HK-2 (cell line): ENCODE results near the gene TIMELESS.
"Not testable (repeated sequence)": the region's sequence is repeated elsewhere in the genome, so short reads cannot be mapped to it uniquely, and the experiment has no call there.

Experiments used
- DNase-seq: peaks from one replicate; pipeline ENCODE4 v3.0.0-alpha.2; 2018; ENCODE audit not compliant: unreplicated experiment

TIMELESS gene, protein sequence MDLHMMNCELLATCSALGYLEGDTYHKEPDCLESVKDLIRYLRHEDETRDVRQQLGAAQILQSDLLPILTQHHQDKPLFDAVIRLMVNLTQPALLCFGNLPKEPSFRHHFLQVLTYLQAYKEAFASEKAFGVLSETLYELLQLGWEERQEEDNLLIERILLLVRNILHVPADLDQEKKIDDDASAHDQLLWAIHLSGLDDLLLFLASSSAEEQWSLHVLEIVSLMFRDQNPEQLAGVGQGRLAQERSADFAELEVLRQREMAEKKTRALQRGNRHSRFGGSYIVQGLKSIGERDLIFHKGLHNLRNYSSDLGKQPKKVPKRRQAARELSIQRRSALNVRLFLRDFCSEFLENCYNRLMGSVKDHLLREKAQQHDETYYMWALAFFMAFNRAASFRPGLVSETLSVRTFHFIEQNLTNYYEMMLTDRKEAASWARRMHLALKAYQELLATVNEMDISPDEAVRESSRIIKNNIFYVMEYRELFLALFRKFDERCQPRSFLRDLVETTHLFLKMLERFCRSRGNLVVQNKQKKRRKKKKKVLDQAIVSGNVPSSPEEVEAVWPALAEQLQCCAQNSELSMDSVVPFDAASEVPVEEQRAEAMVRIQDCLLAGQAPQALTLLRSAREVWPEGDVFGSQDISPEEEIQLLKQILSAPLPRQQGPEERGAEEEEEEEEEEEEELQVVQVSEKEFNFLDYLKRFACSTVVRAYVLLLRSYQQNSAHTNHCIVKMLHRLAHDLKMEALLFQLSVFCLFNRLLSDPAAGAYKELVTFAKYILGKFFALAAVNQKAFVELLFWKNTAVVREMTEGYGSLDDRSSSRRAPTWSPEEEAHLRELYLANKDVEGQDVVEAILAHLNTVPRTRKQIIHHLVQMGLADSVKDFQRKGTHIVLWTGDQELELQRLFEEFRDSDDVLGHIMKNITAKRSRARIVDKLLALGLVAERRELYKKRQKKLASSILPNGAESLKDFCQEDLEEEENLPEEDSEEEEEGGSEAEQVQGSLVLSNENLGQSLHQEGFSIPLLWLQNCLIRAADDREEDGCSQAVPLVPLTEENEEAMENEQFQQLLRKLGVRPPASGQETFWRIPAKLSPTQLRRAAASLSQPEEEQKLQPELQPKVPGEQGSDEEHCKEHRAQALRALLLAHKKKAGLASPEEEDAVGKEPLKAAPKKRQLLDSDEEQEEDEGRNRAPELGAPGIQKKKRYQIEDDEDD

DNA sequence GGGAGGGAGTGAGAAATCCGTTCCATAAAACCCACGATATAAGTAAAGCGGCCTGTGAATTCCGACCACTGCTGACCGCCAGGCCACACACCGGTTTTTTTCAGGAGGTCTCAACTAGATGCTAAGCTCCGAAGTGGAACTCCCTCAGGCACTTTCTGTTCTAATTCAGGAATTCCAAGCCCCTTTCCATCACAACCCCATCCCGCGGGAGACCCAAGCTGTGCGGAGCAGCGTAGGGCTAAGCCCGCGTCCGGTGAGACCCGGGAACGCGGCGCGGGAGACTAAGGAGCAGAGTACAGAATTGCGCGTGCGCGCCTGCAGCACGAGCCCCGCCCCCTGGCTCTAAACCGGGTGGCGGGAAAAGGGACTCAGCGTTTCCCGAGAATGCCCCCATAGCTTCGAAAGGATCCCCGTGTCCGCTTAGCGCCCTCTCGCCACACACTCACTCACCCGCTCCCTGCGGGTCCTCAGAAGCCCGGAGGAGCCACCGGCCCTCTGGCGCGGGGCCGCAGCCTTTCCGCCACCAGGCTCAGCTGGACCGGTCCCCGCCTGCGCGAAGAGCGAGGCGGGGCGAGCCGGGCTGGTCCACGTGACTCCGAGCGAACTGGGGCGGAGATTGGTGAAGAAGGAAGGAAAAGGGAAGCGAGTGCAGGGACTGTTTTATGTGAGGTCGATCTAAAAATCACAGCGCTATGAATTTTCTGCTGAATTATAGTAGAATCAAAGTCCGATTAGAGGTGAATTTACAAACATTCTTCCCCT is at the start of gene TIMELESS:
Gene TIMELESS (minus strand): TSS at position 567 of the 762 bp plus-strand sequence. CDS start 15,256 bp downstream, outside the sequence.
- peak; percentile 90 for DNase-seq

DNA sequence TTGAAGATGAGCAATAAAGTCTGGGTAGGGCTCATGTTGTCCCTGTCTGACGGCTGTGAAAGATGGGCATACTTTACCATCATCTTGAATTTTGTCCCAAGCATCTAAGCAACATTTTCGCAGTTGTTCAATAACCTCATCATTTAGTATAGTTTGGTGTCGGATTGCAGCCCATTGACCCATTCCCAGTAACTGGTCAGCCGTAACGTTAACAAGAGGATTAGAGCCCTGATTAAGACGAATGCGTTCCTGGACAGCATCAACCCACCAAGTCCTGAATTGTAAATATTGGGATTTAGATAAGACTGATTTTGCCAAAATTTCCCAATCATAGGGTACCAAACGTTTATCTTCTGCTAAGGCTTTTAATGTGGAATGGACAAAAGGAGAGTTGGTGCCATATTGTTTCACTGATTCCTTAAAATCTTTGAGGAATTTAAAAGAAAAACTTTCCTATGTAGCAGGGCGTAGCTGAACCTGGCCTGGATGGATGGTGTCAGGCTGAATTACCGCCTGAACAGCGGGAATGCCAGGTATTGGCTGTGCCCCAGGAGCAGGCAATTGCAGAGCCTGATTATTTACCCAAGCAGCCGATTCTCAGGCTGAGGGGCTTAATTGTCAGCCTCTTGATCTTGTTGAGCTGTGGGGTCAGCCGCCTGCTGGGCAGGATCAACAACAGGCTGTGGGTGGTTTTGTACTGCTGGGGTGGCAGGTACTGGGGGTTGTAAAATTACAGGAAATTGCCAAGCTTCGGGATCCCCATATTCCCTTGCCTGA is 49.1 kb upstream of the TIMELESS start:
- DNase-seq = not testable (repeated sequence)

DNA sequence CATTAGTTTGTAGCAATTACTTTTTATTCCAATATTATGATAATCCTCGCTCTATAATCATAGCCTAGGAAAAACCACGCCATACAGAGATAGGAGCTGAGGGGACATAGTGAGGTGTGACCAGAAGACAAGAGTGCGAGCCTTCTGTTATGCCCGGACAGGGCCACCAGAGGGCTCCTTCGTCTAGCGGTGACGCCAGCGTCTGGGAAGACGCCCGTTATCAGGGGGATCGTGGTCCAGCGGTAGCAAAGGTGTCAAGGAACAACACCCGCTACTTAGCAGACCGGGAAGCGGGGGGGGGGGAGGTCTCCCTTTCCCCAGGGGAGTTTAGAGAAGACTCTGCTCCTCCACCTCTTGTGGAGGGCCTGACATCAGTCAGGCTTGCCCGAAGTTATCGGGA is 47.5 kb upstream of the TIMELESS start:
- DNase-seq = peak; percentile 37

DNA sequence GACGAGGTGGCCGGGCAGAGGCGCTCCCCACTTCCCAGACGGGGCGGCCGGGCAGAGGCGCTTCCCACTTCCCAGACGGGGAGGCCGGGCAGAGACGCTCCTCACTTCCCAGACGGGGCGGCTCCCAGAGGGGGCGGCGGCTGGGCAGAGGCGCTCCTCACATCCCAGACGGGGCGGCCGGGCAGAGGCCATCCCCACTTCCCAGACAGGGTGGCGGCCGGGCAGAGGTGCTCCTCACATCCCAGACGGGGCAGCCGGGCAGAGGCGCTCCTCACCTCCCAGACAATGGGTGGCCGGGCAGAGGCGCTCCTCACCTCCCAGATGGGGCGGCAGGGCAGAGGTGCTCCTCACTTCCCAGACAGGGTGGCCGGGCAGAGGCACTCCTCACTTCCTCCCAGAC is 45.3 kb upstream of the TIMELESS start:
- not testable (repeated sequence) for DNase-seq

DNA sequence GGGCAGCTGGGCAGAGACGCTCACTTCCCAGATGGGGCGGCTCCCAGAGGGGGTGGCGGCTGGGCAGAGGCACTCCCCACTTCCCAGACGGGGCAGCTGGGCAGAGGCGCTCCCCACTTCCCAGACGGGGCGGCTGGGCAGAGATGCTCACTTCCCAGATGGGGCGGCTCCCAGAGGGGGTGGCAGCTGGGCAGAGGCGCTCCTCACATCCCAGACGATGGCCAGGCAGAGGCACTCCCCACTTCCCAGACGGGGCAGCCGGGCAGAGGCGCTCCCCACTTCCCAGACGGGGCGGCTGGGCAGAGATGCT is 44.8 kb upstream of the TIMELESS start:
- DNase-seq = not testable (repeated sequence)

DNA sequence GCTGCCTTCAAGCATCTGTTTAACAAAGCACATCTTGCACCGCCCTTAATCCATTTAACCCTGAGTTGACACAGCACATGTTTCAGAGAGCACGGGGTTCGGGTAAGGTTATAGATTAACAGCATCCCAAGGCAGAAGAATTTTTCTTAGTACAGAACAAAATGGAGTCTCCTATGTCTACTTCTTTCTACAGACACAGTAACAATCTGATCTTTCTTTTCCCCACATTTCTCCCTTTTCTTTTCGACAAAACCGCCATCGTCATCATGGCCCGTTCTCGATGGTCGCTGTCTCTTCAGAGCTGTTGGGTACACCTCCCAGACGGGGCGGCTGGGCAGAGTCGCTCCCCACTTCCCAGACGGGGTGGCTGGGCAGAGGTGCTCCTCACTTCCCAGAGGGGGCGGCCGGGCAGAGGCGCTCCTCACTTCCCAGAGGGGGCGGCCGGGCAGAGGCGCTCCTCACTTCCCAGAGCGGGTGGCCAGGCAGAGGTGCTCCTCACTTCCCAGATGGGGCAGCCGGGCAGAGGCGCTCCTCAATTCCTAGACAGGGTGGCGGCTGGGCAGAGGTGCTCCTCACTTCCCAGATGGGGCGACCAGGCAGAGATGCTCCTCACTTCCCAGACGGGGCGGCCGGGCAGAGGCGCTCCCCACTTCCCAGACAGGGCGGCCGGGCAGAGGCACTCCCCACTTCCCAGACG is 44.3 kb upstream of the TIMELESS start:
- DNase-seq = not testable (repeated sequence)

DNA sequence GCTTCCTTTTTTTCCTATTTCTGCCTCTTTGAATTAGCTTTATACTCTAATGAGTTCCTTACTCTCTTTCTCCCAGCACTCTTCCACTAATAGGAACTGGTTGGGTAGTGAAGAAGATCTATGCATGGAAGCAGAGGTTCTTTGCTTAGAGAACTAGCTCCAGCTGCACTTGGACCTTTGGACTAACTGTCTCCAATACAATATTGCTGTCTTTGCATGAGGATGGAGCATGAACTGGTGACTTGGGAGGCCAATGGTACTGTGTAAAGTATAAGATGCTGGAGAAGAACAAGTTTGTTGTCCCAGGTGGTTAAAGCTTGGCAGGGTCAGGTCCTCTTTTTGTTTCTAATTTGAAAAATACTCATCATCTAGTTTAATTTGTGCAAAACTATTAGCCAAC is 41.1 kb upstream of the TIMELESS start:
- DNase-seq = no peak

DNA sequence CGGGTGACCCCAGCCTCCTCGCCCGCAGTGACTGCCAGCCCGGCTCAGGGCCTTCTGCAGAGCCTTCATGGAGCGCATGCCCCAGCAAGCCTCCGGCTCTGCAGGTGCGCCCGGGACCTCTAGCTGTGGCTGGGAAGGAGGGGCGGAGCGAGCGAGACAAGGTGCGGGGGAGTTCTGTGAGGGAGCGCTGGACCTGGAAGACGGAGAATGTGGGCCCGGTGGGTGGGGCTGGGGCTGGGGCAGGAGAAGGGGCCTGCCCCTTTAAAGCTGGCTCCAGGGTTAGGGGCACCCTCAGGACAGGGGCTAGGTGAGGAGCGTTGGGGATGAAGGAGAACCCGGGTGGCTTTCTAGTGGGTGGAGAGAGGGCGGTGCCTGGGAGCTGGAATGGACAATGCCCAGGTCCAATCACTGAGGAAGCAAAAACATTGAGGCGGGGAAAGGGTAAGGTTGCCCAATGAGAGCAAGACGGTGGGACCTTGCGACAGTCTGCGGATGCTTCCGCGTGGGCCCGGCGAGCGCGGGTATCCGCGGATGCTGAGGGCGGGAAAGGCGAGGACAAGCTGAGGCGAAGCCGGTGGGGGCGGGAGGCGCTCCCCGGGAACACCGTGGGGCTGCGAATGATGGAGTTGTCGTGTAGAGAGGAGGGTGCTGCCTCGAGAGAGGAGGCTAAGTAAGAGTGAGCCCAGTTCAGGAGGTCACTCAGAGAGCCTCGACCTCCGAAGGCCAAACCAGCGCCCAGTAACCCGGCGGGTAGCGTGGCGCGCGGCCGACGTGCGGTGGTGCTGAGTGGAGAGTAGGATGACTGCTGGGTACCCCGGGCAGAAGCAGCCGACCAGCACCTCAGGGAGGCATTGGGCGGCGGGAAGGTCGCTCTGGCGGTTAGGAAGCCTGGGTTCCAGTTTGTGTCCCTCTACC is 39.1 kb upstream of the TIMELESS start, which contains the start of gene GLS2:
Gene GLS2 (minus strand): TSS at position 121 of the 915 bp plus-strand sequence. CDS start 43 bp downstream, at position 78.
- DNase-seq = peak; percentile 79

DNA sequence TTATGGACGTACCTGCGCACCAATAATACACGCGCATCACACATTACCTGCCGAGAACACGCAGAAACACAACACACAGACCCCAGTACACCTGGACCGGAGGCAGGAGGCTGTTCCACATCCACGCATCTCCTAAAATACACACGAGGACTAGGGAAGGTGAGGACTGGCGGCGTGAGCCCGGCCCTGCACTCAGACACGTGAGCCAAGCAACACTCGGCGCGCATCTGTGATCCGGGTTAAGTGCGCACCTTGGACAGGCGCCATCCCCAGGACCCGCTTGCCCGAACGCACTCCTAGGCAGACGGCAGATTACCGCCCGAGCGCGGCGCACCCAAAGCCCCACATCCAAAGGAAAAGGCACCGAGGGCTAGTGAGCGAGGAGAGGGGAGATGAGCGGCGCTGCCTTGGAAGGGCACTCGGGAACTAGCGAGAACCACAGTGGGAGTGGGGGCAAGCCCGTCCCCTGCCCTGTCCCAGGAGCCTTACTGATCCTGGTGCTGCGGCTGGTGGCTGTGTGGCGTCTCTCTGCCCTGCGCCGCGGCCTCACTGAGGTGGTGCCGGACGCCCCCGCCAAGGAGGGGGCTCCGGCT is 38.3 kb upstream of the TIMELESS start:
- peak; percentile 18 for DNase-seq

DNA sequence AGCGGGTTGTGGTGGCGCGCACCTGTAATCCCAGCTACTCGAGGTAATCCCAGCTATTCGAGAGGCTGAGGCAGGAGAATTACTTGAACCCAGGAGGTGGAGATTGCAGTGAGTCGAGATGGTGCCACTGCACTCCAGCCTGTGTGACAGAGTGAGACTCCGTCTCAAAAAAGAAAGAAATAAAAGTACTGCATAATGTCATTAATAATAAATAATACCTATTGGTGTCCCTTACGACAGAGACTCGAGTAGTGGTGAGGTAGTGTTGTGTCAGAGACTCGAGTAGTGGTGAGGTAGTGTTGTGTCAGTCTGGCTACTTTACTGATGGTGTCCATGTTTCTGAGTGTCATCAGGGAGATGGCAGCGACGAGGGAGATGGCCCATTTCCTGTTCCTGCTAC is 37.5 kb upstream of the TIMELESS start:
- DNase-seq = no peak

DNA sequence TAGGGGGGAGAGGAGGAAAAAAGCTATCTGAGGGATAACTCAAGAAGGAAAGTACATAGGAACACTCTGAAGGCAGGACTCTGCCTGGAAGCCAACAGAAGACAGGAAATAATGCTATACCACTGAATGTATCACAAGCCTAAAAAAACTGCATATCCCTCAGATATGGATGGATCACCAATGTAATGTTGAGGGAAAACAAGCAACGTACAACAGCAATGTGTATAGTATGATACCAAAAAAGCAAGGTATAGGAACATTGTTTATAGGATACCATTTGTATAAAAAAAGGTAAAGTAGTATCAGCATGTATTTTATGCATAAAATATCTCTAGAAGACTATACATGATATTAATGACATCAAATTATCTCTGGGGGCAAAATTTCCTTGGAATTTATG is 35.3 kb upstream of the TIMELESS start:
- DNase-seq = no peak

DNA sequence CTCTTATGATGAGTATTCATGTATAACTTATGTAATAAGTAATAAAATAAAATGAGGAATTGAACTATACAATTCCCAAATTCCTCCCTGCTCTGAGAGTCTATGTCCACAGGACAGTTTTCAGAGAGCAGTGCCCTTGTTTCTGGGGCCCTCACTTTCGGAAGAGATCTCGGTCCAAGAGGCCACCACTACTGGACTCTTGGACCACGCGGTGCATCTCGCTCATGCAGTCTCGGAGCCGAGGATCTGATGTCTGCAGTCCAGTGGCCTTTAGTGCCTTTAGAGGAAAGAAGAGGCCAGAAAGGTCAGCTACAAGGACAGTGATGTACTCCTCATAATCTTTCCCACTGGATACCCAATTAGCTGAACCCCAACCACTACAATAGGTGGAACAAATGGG is 30.4 kb upstream of the TIMELESS start:
- no peak for DNase-seq

DNA sequence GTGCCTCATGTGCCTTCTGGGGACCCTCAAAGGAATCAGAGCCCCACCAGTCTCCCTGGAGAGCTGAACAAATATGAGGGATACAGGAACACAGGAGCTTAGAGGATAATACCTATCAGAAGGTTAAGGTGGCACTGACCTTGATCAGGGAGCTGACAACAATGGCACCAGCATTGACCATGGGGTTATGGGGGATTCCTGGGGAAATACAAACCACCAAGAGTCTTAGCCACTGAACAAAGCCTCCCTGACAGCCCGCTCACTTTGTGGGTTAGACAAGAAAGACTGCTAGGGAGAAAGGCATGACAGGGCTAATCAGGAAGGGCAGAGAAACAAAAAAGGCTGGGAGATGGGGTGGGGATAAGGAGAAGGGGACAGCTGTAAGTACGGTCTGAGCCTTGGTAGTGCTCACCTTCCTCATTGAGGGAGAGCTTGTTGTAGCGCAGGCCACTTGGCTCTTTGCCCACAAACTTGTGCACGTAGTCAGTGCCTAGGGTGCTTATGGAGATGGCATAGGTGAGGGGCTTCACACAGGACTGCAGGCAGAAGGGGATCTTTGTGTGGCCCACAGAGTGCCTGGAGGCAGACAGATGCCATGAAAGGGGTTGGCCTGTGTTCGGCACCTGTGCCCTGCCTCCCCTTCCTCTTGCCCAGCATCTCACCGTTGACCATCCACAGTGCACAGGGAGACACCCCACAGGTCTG is 28.4 kb upstream of the TIMELESS start:
- no peak for DNase-seq

DNA sequence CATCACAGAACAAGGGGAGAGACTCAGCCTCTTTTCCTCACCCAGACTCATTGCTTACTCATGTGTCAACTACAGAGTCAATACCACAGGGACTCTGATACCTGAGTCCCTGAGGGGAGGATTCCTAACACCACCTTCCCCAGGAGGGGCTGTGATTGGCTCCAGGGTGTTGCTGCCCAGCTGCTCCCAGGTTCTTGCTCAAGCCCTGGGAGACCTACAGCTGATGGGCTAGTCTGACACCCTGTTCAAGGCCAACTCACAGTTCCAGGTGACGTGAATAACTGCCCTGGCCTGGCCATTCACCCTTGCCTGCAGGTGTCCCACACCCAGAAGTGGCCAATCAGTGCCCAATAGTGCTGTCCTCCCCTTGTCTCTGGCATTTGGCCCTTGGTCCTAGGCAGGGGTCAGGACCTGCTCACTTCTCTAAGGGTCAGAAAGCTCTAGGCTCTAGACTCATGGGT is 27.8 kb upstream of the TIMELESS start:
- no peak for DNase-seq

DNA sequence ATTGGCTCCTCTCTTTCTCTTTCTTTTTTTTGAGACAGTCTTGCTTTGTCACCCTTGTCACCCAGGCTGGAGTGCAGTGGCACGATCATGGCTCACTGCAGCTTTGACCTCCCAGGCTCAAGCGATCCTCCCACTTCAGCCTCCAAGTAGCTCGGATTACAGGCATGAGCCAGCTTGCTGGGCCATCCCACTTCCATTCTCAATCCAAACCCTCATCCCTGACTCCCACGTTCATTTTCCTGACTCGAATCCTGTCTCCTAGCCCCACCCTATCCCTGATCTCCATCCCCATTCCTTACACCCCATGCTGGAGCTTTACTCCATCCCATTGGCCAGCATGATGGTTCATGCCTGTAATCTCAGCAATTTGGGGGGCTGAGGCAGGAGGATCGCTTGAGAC is 26.9 kb upstream of the TIMELESS start:
- no peak for DNase-seq

DNA sequence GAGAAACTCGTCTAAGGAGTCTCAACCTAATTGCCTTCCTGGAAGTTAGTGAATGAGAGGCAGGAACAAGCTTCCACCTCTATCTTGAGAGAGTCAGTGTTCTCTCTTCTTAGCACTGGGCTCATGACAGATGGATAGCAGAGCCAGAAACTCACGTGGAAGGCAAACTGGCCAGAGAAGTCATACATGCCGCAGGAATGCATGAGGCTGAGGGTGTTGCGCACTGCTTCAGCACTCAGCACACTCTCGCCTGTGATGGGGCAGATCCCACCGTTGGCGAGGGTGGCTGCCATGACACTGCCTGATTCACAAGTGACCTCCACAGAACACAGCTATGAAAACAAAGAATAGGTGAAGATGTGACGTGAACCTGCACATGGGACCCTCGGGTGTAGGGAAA is 25.2 kb upstream of the TIMELESS start:
- DNase-seq = no peak

DNA sequence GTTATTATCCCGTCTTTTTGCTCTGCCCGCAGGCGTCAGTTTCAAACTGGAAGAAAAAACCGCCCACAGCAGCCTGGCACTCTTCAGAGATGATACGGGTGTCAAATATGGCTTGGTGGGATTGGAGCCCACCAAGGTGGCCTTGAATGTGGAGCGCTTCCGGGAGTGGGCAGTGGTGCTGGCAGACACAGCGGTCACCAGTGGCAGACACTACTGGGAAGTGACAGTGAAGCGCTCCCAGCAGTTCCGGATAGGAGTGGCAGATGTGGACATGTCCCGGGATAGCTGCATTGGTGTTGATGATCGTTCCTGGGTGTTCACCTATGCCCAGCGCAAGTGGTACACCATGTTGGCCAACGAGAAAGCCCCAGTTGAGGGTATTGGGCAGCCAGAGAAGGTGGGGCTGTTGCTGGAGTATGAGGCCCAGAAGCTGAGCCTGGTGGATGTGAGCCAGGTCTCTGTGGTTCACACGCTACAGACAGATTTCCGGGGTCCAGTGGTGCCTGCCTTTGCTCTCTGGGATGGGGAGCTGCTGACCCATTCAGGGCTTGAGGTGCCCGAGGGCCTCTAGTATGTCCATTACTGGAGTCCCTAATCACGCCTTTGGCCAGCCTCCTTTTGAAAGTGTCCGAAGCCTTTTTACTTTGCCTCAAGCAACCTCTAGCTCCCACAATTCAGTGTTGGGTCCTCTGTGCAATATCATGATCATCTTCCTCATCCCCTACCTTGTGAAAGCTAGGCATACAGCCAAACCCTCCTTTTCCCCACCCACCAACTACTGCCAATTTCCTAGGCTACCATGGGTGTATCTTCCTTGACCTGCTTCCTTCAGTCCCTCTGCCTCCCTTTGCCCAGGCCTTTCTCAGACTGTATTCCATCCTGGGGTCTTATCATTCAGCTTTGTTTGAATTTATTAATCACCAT is 20.0 kb upstream of the TIMELESS start:
- DNase-seq = peak; percentile 33
